ENCODE data around the gene AOC2.
A peak's percentile ranks its signal among the peaks of the same experiment; 100 is the strongest.
"Not testable (repeated sequence)": the region's sequence is repeated elsewhere in the genome, so short reads cannot be mapped to it uniquely, and the experiment has no call there.

AOC2 gene

DNA sequence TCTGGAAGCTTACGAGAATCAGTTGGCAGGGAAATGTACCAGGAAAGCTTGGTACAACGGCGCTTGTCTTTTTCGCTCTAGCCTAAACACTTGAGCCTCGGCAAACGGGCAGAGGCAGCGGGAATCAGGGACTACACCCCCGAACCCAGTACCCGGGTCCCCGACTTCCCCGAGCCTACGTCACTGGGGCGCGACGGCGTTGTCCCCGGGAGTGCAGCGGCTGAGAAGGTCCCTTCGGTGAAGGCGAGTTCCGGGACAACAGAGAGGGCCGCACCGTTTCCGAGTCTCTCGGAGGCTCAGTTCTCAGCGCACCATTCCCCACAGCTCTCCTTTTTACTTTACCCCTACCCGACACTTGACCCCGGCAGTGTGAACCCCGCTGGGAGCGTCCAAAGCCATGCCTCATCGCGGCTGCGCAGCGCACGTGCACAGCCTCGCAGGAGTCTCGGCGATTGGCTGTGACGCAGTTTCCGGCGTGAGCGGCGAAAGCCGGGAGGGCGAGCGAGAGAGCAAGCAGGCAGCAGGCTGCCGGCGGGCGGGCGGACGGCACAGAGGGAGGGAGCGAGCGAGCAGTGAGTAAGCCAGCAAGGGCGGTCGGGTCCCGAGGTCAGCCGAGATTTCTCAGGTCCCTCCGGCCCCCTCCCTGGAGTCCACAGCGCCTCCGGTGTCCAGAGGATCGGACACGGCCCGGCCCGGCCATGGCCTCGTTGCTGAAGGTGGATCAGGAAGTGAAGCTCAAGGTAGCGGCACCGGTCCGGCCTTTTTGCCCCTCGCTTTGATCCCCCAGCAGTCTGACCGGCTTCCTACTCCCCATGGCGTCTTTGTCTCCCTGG is 11.2 kb upstream of the AOC2 start, which contains the start of gene PSME3:
Gene PSME3, plus strand, starts transcription at position 464 of the 833 bp plus-strand sequence. Its CDS starts 235 bp downstream, at position 699.
- peak; percentile 92 for DNase-seq

DNA sequence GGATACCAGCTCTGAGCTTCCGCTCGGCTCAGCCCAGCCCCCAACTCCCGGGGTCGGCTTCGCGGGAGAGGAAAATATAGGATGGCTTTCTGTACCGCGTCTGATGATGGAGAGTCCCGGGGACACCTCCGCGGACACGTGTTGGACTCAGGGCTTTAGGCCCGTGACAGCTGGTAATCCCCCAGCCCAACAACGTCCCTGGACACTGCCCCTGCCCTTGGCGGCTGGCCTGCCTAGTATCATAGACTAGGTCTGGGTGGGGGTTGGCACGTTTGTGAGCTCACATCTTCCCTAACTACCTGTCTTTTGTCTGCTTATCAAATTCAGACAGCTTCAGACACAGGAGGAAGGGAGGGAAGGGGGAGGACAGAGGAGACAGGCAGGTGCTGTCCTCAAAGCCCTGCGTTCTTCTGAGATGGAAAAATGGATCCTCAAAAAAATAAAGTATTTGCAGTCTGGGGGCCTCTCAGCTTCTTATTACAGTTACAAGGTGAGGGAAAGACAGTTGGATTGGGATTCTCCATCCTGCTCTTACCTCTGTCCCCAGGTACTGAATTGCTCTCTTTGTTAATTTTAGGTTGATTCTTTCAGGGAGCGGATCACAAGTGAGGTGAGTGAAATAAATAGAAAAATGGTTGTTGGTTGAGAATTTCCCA is 10.5 kb upstream of the AOC2 start:
- no peak for DNase-seq

DNA sequence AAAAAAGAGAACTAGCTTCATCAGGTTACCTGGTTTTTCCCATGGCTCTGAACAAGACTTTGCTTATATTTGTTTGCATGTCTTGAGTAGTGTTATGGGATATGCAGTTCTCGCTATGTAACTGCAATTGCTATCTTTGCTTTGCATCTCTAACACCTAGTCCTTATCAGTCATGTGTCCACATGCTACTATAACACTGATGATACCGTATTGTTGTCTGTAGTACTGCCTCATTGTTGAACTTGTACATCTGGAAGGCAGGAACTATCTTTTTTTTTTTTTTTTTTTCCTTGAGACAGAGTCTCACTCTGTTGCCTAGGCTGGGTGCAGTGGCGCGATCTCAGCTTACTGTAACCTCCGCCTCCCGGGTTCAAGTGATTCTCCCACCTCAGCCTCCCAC is 8.6 kb upstream of the AOC2 start:
- no peak for DNase-seq

DNA sequence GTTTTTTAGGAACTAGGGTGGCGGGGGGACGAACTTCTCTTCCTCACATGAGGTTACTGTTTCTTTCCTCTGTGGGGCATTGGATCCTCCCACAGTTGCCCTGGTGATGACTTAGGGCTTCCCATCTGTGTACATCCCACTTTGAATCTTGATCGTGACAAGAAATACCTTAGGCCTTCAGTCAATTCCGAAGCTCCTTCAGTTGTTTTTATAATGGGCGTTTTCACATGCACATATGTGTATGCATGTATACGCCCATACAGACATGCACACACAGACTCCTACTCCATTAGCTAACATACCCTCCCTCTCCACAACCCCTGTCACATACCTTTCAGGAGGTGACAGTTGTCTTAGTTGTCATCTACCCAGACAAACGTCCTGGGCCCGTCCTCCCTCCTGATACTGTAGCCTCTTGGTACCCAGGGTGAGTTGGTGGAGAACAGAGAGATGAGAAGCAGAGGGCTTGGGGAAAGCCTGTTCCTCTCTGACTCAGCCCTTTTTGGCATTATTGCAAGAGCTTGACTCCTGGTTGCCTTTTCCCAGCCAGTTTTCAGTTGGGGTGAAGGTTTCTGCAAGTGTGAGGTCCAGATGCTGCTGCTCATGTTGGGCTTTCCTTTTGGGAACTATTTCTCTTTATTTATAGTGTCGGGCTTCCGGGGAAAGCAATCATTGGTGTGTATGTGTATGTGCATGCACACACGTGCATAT is 2.2 kb upstream of the AOC2 start:
- DNase-seq = no peak

DNA sequence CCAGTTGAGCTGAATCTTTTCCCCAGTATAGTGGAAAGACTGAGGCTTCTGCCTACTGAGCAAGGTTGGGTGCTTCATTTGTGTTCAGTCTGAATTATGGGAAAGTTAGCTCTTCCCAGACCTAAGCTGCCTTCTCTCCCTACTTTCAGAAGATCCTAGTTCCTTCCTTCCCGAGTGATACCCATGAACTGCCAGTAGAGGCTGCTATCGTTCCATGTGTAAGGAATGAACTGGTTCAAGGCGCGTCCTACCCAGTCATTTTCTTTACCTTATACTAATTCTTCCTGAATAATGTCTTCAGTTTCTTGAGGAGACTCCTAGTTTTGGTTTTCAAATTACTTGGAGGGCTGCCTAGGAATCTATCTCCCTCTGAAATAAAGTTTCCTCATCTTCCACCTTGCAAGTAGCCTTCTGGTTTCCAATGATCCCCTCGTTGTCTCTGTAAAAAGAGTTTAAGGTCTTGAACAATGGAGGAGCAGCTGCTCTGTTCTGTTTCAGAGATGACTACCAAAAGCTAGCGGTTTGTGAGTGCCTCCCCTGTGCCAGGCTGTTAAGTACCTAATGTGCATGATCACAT is 934 bp upstream of the AOC2 start:
- DNase-seq = no peak

DNA sequence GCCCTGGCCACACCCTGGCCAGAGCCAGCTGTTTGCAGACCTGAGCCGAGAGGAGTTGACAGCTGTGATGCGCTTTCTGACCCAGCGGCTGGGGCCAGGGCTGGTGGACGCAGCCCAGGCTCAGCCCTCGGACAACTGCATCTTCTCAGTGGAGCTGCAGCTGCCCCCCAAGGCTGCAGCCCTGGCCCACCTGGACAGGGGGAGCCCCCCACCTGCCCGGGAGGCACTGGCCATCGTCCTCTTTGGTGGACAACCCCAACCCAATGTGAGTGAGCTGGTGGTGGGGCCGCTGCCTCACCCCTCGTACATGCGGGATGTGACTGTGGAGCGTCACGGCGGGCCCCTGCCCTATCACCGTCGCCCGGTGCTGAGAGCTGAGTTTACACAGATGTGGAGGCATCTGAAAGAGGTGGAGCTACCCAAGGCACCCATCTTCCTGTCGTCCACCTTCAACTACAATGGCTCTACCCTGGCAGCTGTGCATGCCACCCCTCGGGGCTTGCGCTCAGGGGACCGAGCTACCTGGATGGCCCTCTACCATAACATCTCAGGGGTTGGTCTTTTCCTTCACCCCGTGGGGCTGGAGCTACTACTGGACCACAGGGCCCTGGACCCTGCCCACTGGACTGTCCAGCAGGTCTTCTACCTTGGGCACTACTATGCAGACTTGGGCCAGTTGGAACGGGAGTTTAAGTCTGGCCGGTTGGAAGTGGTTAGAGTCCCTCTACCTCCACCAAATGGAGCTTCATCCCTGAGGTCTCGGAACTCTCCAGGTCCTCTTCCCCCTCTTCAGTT is 578 bp downstream of the AOC2 start:
- DNase-seq = no peak

DNA sequence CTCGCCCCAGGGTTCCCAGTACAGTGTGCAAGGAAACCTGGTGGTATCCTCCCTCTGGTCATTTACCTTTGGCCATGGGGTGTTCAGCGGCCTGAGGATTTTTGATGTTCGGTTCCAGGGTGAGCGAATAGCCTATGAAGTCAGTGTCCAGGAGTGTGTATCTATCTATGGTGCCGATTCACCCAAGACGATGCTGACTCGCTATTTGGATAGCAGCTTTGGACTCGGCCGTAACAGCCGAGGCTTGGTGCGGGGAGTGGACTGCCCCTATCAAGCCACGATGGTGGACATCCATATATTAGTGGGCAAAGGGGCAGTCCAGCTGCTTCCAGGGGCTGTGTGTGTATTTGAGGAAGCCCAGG is 1.2 kb downstream of the AOC2 start:
- DNase-seq = no peak

DNA sequence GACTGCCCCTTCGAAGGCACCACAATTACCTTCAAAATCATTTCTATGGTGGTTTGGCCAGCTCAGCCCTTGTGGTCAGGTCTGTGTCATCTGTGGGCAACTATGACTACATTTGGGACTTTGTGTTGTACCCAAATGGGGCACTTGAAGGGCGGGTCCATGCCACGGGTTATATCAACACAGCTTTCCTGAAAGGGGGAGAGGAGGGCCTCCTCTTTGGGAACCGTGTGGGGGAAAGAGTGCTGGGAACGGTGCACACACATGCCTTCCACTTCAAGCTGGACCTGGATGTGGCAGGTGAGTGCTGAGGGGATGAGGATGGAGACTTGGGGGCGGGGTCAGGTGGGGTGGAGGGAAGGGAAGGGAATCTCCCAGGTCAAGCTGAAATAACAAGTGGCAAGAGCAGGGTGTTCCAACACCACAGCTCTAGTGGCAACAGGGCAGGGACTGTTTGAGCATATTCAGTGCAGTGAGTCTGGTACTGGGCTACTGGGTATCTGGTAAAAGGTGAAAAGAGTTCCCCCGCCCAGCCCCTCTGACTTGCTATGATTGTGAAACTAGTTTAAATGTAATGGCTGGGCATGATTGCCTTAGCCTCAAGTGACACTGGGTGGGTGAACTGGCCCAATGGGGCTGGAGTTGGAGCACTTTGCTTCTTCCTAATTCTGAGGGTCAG is 1.7 kb downstream of the AOC2 start:
- peak; percentile 51 for DNase-seq

DNA sequence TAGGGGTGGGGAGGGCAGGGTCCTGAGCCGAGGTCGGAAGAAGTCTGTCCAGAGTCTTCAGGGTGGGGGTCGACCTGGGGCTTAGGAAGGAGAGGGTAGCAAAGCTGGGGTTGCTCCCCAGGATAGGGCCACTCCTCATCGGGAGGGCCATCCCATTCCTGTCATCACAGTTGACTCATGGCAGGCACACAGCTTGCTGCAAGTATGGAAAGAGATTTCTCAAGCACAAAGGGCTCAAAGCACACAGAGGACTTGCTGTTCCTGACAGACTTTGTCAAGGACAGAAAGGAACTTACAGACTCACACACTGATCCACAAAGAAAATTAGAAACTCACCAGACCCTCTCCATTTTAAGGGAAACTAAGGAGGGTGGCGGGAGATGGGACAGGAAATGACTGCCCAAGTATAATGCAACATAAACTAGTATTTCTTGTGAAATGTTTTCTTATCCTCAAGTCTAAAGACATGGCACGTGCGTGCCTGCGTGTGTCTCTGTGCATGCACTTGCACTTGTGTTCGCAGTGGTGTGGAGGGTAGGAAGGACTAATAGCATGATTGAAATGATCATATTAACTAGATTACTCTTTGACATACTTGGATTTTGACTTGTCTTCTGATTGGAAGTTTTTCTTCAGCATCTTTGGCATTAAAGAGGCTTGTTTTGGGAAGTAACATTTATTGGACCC is 2.4 kb downstream of the AOC2 start:
- DNase-seq = no peak

DNA sequence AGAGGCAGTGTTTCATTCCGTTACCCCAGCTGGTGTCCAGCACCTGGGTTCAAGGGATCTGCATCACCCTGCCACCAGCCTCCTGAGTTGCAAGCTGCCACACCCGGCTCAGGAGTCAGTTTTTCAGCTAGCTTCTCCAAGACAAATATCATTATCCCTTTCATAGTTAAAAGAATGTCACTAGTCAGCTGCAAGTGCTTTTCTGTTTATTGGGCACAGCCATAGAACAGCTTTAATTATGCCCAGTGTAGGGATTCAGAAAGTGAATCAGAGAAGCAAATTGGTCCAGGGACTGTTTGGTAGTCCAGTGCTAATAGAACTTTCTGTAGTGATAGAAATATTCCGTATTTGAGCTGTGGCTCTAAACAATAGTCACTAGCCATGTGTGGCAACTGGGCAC is 3.7 kb downstream of the AOC2 start:
- no peak for DNase-seq

DNA sequence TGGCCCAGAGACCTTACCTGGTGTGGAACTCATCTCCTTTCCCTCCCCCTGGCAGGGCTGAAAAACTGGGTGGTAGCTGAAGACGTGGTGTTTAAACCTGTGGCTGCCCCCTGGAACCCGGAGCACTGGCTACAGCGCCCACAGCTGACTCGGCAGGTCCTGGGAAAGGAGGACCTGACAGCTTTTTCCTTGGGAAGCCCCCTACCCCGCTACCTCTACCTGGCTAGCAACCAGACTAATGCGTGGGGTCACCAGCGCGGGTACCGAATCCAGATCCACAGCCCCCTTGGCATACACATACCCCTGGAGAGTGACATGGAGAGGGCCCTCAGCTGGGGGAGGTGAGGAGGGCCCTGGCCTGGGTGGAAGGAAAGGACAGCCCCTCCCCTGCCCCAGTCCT is 4.7 kb downstream of the AOC2 start:
- DNase-seq = no peak

DNA sequence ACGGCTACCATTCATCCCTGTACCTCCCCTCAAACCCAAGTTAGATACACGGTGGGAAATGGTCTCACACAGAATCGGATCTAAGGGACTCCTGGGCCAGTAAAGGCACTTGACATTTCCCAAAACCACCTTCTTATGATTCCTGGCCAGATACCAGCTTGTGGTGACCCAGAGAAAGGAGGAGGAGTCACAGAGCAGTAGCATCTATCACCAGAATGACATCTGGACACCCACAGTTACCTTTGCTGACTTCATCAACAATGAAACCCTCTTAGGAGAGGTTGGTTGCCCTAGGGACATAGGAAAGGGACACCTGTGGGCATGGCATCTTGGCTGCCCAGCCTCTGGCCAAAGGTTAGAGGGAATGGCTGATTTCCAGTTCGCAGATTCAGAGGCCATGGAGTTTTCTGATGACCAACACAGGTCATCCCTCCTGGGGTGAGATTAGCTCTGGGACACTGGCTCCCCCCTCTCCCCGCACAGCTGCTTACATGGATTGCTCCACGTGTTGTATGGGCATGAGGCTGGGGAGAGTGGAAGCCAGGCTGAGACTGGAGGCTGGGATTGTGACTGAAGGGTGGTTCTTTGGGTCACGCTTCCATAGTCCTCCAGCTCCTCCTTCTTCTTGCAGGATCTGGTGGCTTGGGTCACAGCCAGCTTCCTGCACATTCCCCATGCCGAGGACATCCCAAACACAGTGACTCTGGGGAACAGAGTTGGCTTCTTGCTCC is 5.2 kb downstream of the AOC2 start:
- DNase-seq = no peak

DNA sequence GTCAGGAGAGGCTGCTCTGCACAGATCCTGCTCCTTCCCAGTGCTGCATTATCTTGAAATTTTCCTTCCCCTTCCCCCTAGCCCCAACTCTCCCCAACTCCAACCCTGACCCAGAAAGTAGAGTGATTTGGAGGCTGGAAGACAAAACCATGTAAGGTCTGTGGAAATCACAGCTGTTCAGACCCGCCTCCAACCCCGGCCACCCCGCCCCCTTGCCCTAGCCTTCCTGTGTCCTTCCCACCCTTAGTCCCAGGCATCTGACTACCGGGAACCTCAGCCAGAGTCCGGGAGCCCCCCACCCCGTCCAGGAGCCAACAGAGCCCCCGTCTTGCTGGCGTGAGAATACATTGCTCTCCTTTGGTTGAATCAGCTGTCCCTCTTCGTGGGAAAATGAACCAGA is 6.6 kb downstream of the AOC2 start, which contains the start of gene AOC3:
Gene AOC3, plus strand, starts transcription at position 246 of the 400 bp plus-strand sequence. Its CDS starts 145 bp downstream, at position 391.
- no peak for DNase-seq

DNA sequence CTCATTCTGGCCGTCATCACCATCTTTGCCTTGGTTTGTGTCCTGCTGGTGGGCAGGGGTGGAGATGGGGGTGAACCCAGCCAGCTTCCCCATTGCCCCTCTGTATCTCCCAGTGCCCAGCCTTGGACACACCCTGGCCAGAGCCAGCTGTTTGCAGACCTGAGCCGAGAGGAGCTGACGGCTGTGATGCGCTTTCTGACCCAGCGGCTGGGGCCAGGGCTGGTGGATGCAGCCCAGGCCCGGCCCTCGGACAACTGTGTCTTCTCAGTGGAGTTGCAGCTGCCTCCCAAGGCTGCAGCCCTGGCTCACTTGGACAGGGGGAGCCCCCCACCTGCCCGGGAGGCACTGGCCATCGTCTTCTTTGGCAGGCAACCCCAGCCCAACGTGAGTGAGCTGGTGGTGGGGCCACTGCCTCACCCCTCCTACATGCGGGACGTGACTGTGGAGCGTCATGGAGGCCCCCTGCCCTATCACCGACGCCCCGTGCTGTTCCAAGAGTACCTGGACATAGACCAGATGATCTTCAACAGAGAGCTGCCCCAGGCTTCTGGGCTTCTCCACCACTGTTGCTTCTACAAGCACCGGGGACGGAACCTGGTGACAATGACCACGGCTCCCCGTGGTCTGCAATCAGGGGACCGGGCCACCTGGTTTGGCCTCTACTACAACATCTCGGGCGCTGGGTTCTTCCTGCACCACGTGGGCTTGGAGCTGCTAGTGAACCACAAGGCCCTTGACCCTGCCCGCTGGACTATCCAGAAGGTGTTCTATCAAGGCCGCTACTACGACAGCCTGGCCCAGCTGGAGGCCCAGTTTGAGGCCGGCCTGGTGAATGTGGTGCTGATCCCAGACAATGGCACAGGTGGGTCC is 7.2 kb downstream of the AOC2 start:
- not testable (repeated sequence) for DNase-seq

DNA sequence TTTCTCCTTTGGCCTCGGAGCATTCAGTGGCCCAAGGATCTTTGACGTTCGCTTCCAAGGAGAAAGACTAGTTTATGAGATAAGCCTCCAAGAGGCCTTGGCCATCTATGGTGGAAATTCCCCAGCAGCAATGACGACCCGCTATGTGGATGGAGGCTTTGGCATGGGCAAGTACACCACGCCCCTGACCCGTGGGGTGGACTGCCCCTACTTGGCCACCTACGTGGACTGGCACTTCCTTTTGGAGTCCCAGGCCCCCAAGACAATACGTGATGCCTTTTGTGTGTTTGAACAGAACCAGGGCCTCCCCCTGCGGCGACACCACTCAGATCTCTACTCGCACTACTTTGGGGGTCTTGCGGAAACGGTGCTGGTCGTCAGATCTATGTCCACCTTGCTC is 8.0 kb downstream of the AOC2 start:
- DNase-seq = no peak

DNA sequence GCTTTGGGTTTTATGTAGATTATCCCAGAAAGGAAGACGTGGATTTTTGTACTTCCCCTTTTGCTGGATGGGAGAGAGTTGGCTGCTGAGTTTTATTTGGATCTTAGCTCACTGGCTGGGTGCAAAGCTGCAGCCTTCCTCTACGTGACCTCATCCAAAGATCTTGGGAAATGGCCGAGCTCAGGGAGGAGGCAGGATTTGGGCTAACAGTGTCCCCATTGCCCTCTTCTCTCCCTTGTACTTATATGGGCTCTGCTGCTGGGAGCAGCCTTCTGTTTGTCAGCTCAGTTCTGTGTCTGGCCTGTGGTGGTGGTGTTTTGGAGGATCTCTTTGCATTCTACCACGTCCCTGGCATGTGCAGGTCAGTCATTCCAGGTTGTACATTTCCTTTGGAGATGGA is 8.6 kb downstream of the AOC2 start:
- DNase-seq = no peak

DNA sequence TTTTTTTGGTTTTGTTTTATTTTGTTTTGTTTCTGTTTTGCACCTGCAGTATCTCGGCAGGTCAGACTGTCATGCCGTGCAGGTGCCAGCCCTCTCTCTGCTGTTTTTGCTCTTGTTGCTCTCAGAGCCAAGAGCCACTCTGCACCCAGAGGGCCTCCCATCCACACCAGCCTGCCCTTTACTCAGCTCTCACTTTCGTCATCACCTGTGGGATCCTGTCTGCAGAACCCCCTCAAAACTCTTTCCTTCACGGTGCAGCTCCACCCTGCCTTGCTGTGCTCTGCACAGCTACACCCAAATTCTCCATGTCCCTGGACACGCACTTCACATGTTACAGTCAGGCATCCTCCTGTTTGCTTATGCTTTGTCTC is 9.2 kb downstream of the AOC2 start:
- no peak for DNase-seq

DNA sequence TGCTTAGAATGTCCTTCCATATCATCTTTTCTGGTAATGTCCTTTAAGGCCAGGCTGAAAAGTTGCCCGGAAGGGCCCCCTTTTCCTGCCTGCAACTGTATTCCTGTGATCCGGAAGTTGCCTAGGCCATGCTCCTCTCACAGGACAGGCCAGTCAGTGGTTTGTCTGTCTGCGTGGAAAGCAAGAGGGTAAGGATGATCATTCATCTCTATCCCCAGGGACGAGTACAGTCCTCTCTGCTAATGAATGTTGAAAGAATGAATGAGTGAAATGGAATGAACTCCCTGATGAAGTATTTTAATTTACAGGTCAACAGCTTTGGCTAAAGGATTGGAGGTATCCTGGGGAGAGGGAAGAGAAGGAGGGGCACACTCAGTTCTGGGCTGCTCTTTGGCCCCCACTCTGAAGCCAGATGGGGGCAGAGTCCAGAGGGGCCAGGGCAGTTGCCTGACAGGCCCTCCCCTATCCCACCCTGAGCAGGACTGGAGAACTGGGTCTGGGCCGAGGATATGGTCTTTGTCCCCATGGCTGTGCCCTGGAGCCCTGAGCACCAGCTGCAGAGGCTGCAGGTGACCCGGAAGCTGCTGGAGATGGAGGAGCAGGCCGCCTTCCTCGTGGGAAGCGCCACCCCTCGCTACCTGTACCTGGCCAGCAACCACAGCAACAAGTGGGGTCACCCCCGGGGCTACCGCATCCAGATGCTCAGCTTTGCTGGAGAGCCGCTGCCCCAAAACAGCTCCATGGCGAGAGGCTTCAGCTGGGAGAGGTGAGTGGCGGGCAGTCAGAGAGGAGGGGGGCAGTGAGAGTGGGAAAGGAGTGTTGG is 9.8 kb downstream of the AOC2 start:
- DNase-seq = no peak
